CD14-positive monocyte (primary cell): ENCODE data around the gene VPS37B. TPM values are rescaled to one million over a fixed set of nuclear protein-coding genes. Genes with fewer than 3 reads are reported as not detected.

Source experiments
- DNase-seq, 3 donors: peaks; one replicate each; pipeline ENCODE4 v3.0.0-alpha.2; 2011 to 2022
- H2AFZ ChIP-seq: 2 replicates; pipeline ENCODE4 v1.6.0; 2012; ENCODE audit warnings: mild to moderate bottlenecking, low read depth, low read length, inconsistent platforms; ENCODE audit not compliant: insufficient read depth, poor library complexity, severe bottlenecking
- H3K27ac ChIP-seq, 2 donors: 1 replicate in 1 of 2; 2 replicates in 1 of 2; pipeline ENCODE4 v1.5.1; 2012 to 2013; ENCODE audit warnings: low read length in 2 of 2, control low read depth in 1 of 2, inconsistent platforms in 1 of 2, low read depth in 1 of 2, mild to moderate bottlenecking in 1 of 2
- H3K27me3 ChIP-seq, 2 donors: one replicate each; pipeline versions ENCODE4 v1.6.0 to v1.6.1; 2011 to 2013; ENCODE audit warnings: low read length in 2 of 2; ENCODE audit not compliant: control insufficient read depth in 2 of 2, insufficient read depth in 2 of 2
- H3K36me3 ChIP-seq, 2 donors: replicated peaks in 1 of 2; 1 replicate in 1 of 2; 2 replicates in 1 of 2; pipeline versions ENCODE4 v1.5.1 to v1.6.1; 2012 to 2013; ENCODE audit warnings: low read length in 2 of 2, control low read depth in 1 of 2, inconsistent platforms in 1 of 2, mild to moderate bottlenecking in 1 of 2; ENCODE audit not compliant: insufficient read depth in 2 of 2, control insufficient read depth in 1 of 2
- H3K4me1 ChIP-seq, 2 donors: 1 replicate in 1 of 2; 2 replicates in 1 of 2; pipeline versions ENCODE4 v1.5.1 to v1.6.1; 2012 to 2013; ENCODE audit warnings: low read length in 2 of 2, control low read depth in 1 of 2, inconsistent platforms in 1 of 2, mild to moderate bottlenecking in 1 of 2, moderate library complexity in 1 of 2; ENCODE audit not compliant: insufficient read depth in 2 of 2, control insufficient read depth in 1 of 2
- H3K4me2 ChIP-seq: replicated peaks from 2 replicates; pipeline ENCODE3; 2012; ENCODE audit warnings: low read length, moderate library complexity, mild to moderate bottlenecking; ENCODE audit not compliant: poor library complexity, severe bottlenecking; ENCODE audit errors: extremely low read depth
- H3K4me3 ChIP-seq, 3 experiments: fragments of 200-600 bp in 1 of 3; sonication (generic) in 1 of 3; replicated peaks in 1 of 3; 1 replicate in 2 of 3; 2 replicates in 1 of 3; pipeline ENCODE4 v1.5.1; 2011 to 2013; ENCODE audit warnings: low read length in 3 of 3, mild to moderate bottlenecking in 3 of 3, control low read depth in 2 of 3, low read depth in 2 of 3, inconsistent platforms in 1 of 3, moderate library complexity in 1 of 3
- H3K79me2 ChIP-seq: 2 replicates; pipeline ENCODE4 v1.6.0; 2012; ENCODE audit warnings: mild to moderate bottlenecking, control low read depth, inconsistent platforms, low read length, moderate library complexity; ENCODE audit not compliant: insufficient read depth
- H3K9ac ChIP-seq: 2 replicates; pipeline ENCODE4 v1.6.0; 2017; ENCODE audit warnings: low read length, mild to moderate bottlenecking; ENCODE audit not compliant: insufficient read depth, poor library complexity, severe bottlenecking
- H3K9me3 ChIP-seq, 2 donors: replicated peaks in 1 of 2; 1 replicate in 1 of 2; 2 replicates in 1 of 2; pipeline versions ENCODE4 v1.5.1 to v1.6.1; 2012 to 2013; ENCODE audit warnings: low read length in 2 of 2, control low read depth in 1 of 2; ENCODE audit not compliant: control insufficient read depth in 1 of 2, insufficient read depth in 1 of 2
- H4K20me1 ChIP-seq: 2 replicates; pipeline ENCODE4 v1.6.0; 2012; ENCODE audit warnings: mild to moderate bottlenecking, low read length, control low read depth, moderate library complexity; ENCODE audit not compliant: insufficient read depth
- H3K27ac Mint-ChIP-seq, 7 donors: one replicate each; pipeline ENCODE4 v1.8.0; 2020; ENCODE audit warnings: mild to moderate bottlenecking in 7 of 7, mixed read lengths in 7 of 7, moderate library complexity in 6 of 7, inconsistent platforms in 2 of 7
- H3K27me3 Mint-ChIP-seq, 3 donors: one replicate each; pipeline ENCODE4 v1.8.0; 2021 to 2022; ENCODE audit warnings: low read depth in 3 of 3, mild to moderate bottlenecking in 3 of 3, mixed read lengths in 3 of 3, moderate library complexity in 3 of 3, inconsistent platforms in 1 of 3
- H3K36me3 Mint-ChIP-seq, 2 donors: one replicate each; pipeline ENCODE4 v1.8.0; 2020; ENCODE audit warnings: mixed read lengths in 2 of 2, inconsistent platforms in 1 of 2, mild to moderate bottlenecking in 1 of 2
- H3K4me1 Mint-ChIP-seq: one replicate; pipeline ENCODE4 v1.8.0; 2020; ENCODE audit warnings: mild to moderate bottlenecking, mixed read lengths
- H3K4me3 Mint-ChIP-seq, 2 donors: one replicate each; pipeline ENCODE4 v1.8.0; 2020; ENCODE audit warnings: mild to moderate bottlenecking in 2 of 2, mixed read lengths in 2 of 2, moderate library complexity in 1 of 2
- H3K9me3 Mint-ChIP-seq, 7 donors: one replicate each; pipeline ENCODE4 v1.8.0; 2020 to 2022; ENCODE audit warnings: mixed read lengths in 7 of 7, mild to moderate bottlenecking in 6 of 7, moderate library complexity in 6 of 7, inconsistent platforms in 2 of 7
- CTCF ChIP-seq: fragments of 200-600 bp; IDR thresholded peaks from one replicate; pipeline ENCODE4 v1.8.0; 2022; ENCODE audit warnings: antibody characterized with exemption, mild to moderate bottlenecking
- WGBS: methylation state at CpG from one replicate; pipeline ENCODE4 v1.1.5; 2013; ENCODE audit warnings: missing lambda C conversion rate; ENCODE audit not compliant: insufficient coverage; 5-methylcytosine and 5-hydroxymethylcytosine counted together
- intact Hi-C, 2 donors: fragments of 100-400 bp; cut with micrococcal nuclease; formaldehyde crosslinking; loops; one replicate each; pipeline versions ENCODE4 v1.15.0 to v1.15.1; 2023
- polyA plus RNA-seq, 3 donors: library from polyadenylated mRNA; depleted of rRNA in 1 of 3; unstranded in 2 of 3; stranded (reverse) in 1 of 3; fragments of 300-500 nt in 2 of 3; fragments of >200 nt in 1 of 3; fragmentation: Illumina TruSeq in 2 of 3; gene quantifications; 1 replicate in 2 of 3; 2 replicates in 1 of 3; pipeline ENCODE4 v1.2.3, GENCODE V29; 2012 to 2021

The VPS37B gene
- polyA plus RNA-seq, 3 donors, result 12.3 to 34.3 (median 16.4) TPM

GRCh38 chr12:122855071-122855829 is 40.7 kb downstream of the VPS37B start:
- Histone ChIP-seq H3K9ac (no peak overlapping the region), H3K27me3 (no peaks in the 10 kb centered on the region), H3K79me2 (no peaks in the 10 kb centered on the region), H3K9me3 (no peaks in the 10 kb centered on the region), H2AFZ (no peak overlapping the region), H4K20me1 (peaks cover 5% of the 10 kb centered on the region), H3K4me2 (no peak overlapping the region), H3K4me3 (no peak overlapping the region), H3K4me1 (peaks cover 0 to under 1% of the 10 kb centered on the region in 2 donors), H3K36me3 (no peaks in the 10 kb centered on the region), H3K27ac (no peak overlapping the region)
- Mint-ChIP-seq H3K27ac (no peak overlapping the region), H3K36me3 (no peaks in the 10 kb centered on the region), H3K9me3 (no peaks in the 10 kb centered on the region), H3K4me3 (no peak overlapping the region), H3K27me3 (peaks cover 0 to 7% (median 1%) of the 10 kb centered on the region in 3 donors), H3K4me1 (no peaks in the 10 kb centered on the region)
- DNase-seq, result no peak
- intact Hi-C loops, result no loop called here
- TF ChIP-seq CTCF, result no peak
- 97% methylated on average over 23 of the region's 24 CpGs for WGBS

DNA sequence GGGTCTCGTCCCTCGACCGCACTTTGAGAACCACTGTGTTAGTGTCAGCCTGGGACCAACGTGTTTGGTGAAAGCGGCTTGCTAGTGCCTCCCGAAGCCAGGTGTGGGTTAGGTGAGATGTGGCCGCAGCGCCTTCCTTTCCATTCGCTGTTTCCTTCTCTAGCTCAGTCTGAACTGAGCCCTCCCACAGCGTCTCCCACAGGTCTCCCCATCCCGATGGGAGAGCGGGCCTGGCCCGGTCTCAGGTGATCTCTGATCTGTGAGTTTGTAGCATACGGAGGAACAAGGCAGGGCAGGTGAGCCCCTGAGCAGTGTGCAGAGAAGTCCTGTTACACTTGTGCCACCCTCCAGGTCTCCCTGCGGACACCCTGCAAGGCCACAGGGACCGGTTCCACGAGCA is 41.4 kb downstream of the VPS37B start:
- Histone ChIP-seq H3K4me1 (no peaks in the 10 kb centered on the region), H3K4me3 (no peak overlapping the region), H3K36me3 (no peaks in the 10 kb centered on the region), H2AFZ (no peak overlapping the region), H3K79me2 (no peaks in the 10 kb centered on the region), H3K27ac (no peak overlapping the region), H3K9ac (no peak overlapping the region), H3K27me3 (no peaks in the 10 kb centered on the region), H3K4me2 (no peak overlapping the region), H3K9me3 (no peaks in the 10 kb centered on the region), H4K20me1 (no peaks in the 10 kb centered on the region)
- Mint-ChIP-seq H3K4me3 (no peak overlapping the region), H3K36me3 (no peaks in the 10 kb centered on the region), H3K27me3 (peaks cover 0 to 7% (median 1%) of the 10 kb centered on the region in 3 donors), H3K9me3 (no peaks in the 10 kb centered on the region), H3K27ac (no peak overlapping the region), H3K4me1 (no peaks in the 10 kb centered on the region)
- intact Hi-C loops, result no loop called here
- no peak for DNase-seq
- 96% methylated on average over 12 of the region's 17 CpGs for WGBS
- no peak for TF ChIP-seq CTCF
